ENCODE results near the gene UST.
"Not testable (repeated sequence)": the region's sequence is repeated elsewhere in the genome, so short reads cannot be mapped to it uniquely, and the experiment has no call there.

The UST gene

GRCh38 chr6:149102324-149102723, 355.5 kb downstream of the UST start:
- Histone ChIP-seq H3K27ac (ENCODE audit: low read depth, low read length) (no peak overlapping the region), H3K9me3 (ENCODE audit: control insufficient read depth, insufficient read depth, low read depth, low read length) (peaks cover 13% of the 10 kb centered on the region; the same call in 1 of the 2 replicates), H3K4me3 (ENCODE audit: low read depth, low read length) (no peak overlapping the region), H3K9ac (ENCODE audit: low read length) (no peak overlapping the region), H3K36me3 (ENCODE audit: control insufficient read depth, insufficient read depth, low read length) (no peaks in the 10 kb centered on the region), H3K4me1 (ENCODE audit: control insufficient read depth, insufficient read depth, low read length) (no peaks in the 10 kb centered on the region), H3K27me3 (ENCODE audit: control insufficient read depth, insufficient read depth, low read length) (no peaks in the 10 kb centered on the region)

- not testable (repeated sequence) for H3K36me3 ChIP-seq (ENCODE audit: control insufficient read depth, insufficient read depth, low read length); H3K4me1 ChIP-seq (ENCODE audit: control insufficient read depth, insufficient read depth, low read length); H3K9ac ChIP-seq (ENCODE audit: low read length); H3K27ac ChIP-seq (ENCODE audit: low read depth, low read length); H3K9me3 ChIP-seq (ENCODE audit: control insufficient read depth, insufficient read depth, low read depth, low read length); H3K4me3 ChIP-seq (ENCODE audit: low read depth, low read length); H3K27me3 ChIP-seq (ENCODE audit: control insufficient read depth, insufficient read depth, low read length)
Measured at GRCh38 chr6:149103950-149104349, 357.1 kb downstream of the UST start.

GRCh38 chr6:149107520-149107919, 360.7 kb downstream of the UST start:
- Histone ChIP-seq H3K4me1 (ENCODE audit: control insufficient read depth, insufficient read depth, low read length) (no peaks in the 10 kb centered on the region), H3K9ac (ENCODE audit: low read length) (no peak overlapping the region), H3K36me3 (ENCODE audit: control insufficient read depth, insufficient read depth, low read length) (no peaks in the 10 kb centered on the region), H3K27me3 (ENCODE audit: control insufficient read depth, insufficient read depth, low read length) (no peaks in the 10 kb centered on the region), H3K4me3 (ENCODE audit: low read depth, low read length) (no peak overlapping the region), H3K27ac (ENCODE audit: low read depth, low read length) (no peak overlapping the region), H3K9me3 (ENCODE audit: control insufficient read depth, insufficient read depth, low read depth, low read length) (no peaks in the 10 kb centered on the region)

DNA sequence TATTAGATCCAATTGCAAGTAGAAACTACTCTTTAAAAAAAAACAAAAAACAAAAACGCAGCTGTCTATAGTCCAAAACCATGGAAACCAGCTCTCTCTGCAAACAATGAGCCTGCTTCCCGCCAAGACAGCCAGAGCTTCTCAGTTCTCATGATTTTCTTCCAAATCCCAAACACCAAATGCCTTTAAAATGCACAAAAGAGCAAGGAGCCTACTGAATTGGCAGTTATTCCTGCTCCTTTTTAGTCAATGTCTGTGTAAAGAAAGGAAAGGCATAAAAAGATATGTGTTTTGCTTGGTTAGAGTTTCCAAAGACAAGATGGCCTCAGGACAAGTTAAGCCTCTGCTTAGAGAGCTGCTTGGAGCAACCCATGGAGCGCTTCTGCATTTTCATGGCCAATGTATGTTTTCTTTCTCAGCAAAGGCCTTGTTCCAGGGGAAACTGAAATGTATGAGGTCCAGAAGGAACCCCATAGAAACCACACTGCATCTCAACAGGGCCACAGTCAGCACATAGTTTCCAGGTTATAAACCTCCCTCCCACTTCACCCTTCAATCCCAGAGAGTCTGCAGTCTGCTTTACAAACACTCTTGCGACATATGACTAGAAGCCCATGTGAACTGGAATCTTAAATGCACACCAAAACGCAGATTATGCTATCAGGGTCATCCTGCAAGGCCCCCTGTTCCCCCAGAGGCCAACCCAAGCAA, 361.4 kb downstream of the UST start:
- H3K27me3 ChIP-seq (ENCODE audit: control insufficient read depth, insufficient read depth, low read length): no peaks in the 10 kb centered on the region
- H3K9me3 ChIP-seq (ENCODE audit: control insufficient read depth, insufficient read depth, low read depth, low read length): peaks cover under 1% of the 10 kb centered on the region; the same call in 1 of the 2 replicates
- no peak overlapping the region for H3K9ac ChIP-seq (ENCODE audit: low read length)
- no peaks in the 10 kb centered on the region for H3K4me1 ChIP-seq (ENCODE audit: control insufficient read depth, insufficient read depth, low read length)
- no peaks in the 10 kb centered on the region for H3K36me3 ChIP-seq (ENCODE audit: control insufficient read depth, insufficient read depth, low read length)
- H3K4me3 ChIP-seq (ENCODE audit: low read depth, low read length): no peak overlapping the region
- no peak overlapping the region for H3K27ac ChIP-seq (ENCODE audit: low read depth, low read length)

DNA sequence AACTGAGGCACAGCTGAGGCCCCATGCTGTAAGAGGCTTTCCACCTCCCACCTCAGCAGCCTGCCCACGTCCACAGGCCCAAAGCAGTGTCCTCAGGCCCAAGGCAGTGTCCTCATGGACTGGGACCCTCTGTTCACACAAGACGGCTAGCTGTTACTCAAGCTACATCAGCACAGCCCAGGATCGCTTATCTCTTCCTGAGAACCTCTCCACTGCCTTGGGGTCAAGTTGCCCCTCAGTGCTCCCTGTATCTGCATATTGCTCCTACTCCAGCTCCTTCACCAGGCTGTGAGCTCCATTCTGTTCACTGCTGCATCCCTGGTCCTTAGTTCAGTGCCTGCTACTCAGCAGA, 361.9 kb downstream of the UST start:
- H3K4me1 ChIP-seq (ENCODE audit: control insufficient read depth, insufficient read depth, low read length): no peaks in the 10 kb centered on the region
- no peak overlapping the region for H3K4me3 ChIP-seq (ENCODE audit: low read depth, low read length)
- peaks cover 3% of the 10 kb centered on the region for H3K9me3 ChIP-seq (ENCODE audit: control insufficient read depth, insufficient read depth, low read depth, low read length)
- no peaks in the 10 kb centered on the region for H3K27me3 ChIP-seq (ENCODE audit: control insufficient read depth, insufficient read depth, low read length)
- H3K9ac ChIP-seq (ENCODE audit: low read length): no peak overlapping the region
- no peaks in the 10 kb centered on the region for H3K36me3 ChIP-seq (ENCODE audit: control insufficient read depth, insufficient read depth, low read length)
- H3K27ac ChIP-seq (ENCODE audit: low read depth, low read length): no peak overlapping the region

GRCh38 chr6:149109397-149110070, 362.7 kb downstream of the UST start:
- H3K9me3 ChIP-seq (ENCODE audit: control insufficient read depth, insufficient read depth, low read depth, low read length): peaks cover 3% of the 10 kb centered on the region
- H3K9ac ChIP-seq (ENCODE audit: low read length): no peak overlapping the region
- no peaks in the 10 kb centered on the region for H3K27me3 ChIP-seq (ENCODE audit: control insufficient read depth, insufficient read depth, low read length)
- no peaks in the 10 kb centered on the region for H3K36me3 ChIP-seq (ENCODE audit: control insufficient read depth, insufficient read depth, low read length)
- no peak overlapping the region for H3K27ac ChIP-seq (ENCODE audit: low read depth, low read length)
- no peak overlapping the region for H3K4me3 ChIP-seq (ENCODE audit: low read depth, low read length)
- no peaks in the 10 kb centered on the region for H3K4me1 ChIP-seq (ENCODE audit: control insufficient read depth, insufficient read depth, low read length)

DNA sequence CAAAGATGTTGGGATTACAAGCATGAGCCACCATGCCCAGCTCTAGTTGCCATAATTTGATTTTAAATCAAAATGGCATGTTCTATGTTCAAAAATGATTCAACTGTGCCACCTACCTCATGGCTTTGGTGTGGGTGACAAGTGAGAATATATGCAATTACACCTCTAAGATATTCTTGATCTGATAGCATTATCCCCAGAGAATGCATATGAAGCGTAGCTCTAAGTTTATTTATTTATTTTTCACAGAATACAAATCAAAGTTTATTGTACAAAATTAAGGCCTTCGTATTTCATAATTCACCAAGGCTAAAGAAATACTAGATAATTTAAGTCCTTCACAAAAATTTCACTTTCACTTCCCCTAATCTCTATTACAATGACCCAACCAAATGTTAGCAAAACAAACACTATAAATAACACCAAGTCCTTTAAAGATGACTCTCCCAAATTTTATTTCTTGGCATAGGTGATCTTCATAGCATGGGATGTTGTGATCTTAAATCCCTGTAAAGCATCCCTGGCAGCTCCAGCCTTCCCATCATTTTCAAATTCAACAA, 364.8 kb downstream of the UST start:
- Histone ChIP-seq H3K9ac (ENCODE audit: low read length) (no peak overlapping the region), H3K27ac (ENCODE audit: low read depth, low read length) (no peak overlapping the region), H3K27me3 (ENCODE audit: control insufficient read depth, insufficient read depth, low read length) (no peaks in the 10 kb centered on the region), H3K4me1 (ENCODE audit: control insufficient read depth, insufficient read depth, low read length) (no peaks in the 10 kb centered on the region), H3K9me3 (ENCODE audit: control insufficient read depth, insufficient read depth, low read depth, low read length) (peaks cover 3% of the 10 kb centered on the region), H3K4me3 (ENCODE audit: low read depth, low read length) (no peak overlapping the region), H3K36me3 (ENCODE audit: control insufficient read depth, insufficient read depth, low read length) (no peaks in the 10 kb centered on the region)

GRCh38 chr6:149112976-149113375, 366.1 kb downstream of the UST start:
- H3K27ac ChIP-seq (ENCODE audit: low read depth, low read length): no peak overlapping the region
- no peaks in the 10 kb centered on the region for H3K4me1 ChIP-seq (ENCODE audit: control insufficient read depth, insufficient read depth, low read length)
- H3K36me3 ChIP-seq (ENCODE audit: control insufficient read depth, insufficient read depth, low read length): no peaks in the 10 kb centered on the region
- no peak overlapping the region for H3K9ac ChIP-seq (ENCODE audit: low read length)
- no peaks in the 10 kb centered on the region for H3K27me3 ChIP-seq (ENCODE audit: control insufficient read depth, insufficient read depth, low read length)
- no peak overlapping the region for H3K4me3 ChIP-seq (ENCODE audit: low read depth, low read length)
- peaks cover 3% of the 10 kb centered on the region for H3K9me3 ChIP-seq (ENCODE audit: control insufficient read depth, insufficient read depth, low read depth, low read length)

GRCh38 chr6:149114167-149114566, 367.3 kb downstream of the UST start:
- Histone ChIP-seq H3K27ac (ENCODE audit: low read depth, low read length) (no peak overlapping the region), H3K9ac (ENCODE audit: low read length) (no peak overlapping the region), H3K27me3 (ENCODE audit: control insufficient read depth, insufficient read depth, low read length) (no peaks in the 10 kb centered on the region), H3K4me3 (ENCODE audit: low read depth, low read length) (no peak overlapping the region), H3K9me3 (ENCODE audit: control insufficient read depth, insufficient read depth, low read depth, low read length) (peaks cover 3% of the 10 kb centered on the region), H3K4me1 (ENCODE audit: control insufficient read depth, insufficient read depth, low read length) (no peaks in the 10 kb centered on the region), H3K36me3 (ENCODE audit: control insufficient read depth, insufficient read depth, low read length) (no peaks in the 10 kb centered on the region)

GRCh38 chr6:149118737-149119653, 372.2 kb downstream of the UST start:
- Histone ChIP-seq H3K36me3 (ENCODE audit: control insufficient read depth, insufficient read depth, low read length) (no peaks in the 10 kb centered on the region), H3K4me3 (ENCODE audit: low read depth, low read length) (no peak overlapping the region), H3K9ac (ENCODE audit: low read length) (no peak overlapping the region), H3K4me1 (ENCODE audit: control insufficient read depth, insufficient read depth, low read length) (no peaks in the 10 kb centered on the region), H3K27ac (ENCODE audit: low read depth, low read length) (no peak overlapping the region), H3K9me3 (ENCODE audit: control insufficient read depth, insufficient read depth, low read depth, low read length) (no peaks in the 10 kb centered on the region), H3K27me3 (ENCODE audit: control insufficient read depth, insufficient read depth, low read length) (no peaks in the 10 kb centered on the region)
